KMS-11 (cell line): ENCODE data around the gene DNMT3A.

Experiments
- H2AFZ ChIP-seq: fragments of 200-600 bp; sonication (generic); 2 replicates; pipeline ENCODE4 v1.6.1; 2016; ENCODE audit warnings: antibody characterized with exemption, mixed run types, low read depth
- H3K27ac ChIP-seq: fragments of 200-600 bp; sonication (generic); 2 replicates; pipeline ENCODE4 v1.6.1; 2016; ENCODE audit warnings: mild to moderate bottlenecking, mixed run types
- H3K27me3 ChIP-seq: fragments of 200-600 bp; sonication (generic); 2 replicates; pipeline ENCODE4 v1.6.1; 2017; ENCODE audit warnings: mild to moderate bottlenecking, low read depth, mixed run types, moderate library complexity; ENCODE audit not compliant: insufficient read depth
- H3K36me3 ChIP-seq: fragments of 200-600 bp; sonication (generic); 2 replicates; pipeline ENCODE4 v1.6.1; 2017; ENCODE audit warnings: mild to moderate bottlenecking, mixed run types; ENCODE audit not compliant: insufficient read depth
- H3K4me1 ChIP-seq: fragments of 200-600 bp; sonication (generic); 2 replicates; pipeline ENCODE4 v1.6.1; 2016; ENCODE audit warnings: mild to moderate bottlenecking, low read depth, mixed run types; ENCODE audit not compliant: poor library complexity, severe bottlenecking
- H3K4me2 ChIP-seq: fragments of 200-600 bp; sonication (generic); 2 replicates; pipeline ENCODE4 v1.7.0; 2016; ENCODE audit warnings: mild to moderate bottlenecking, mixed run types
- H3K4me3 ChIP-seq: fragments of 200-600 bp; sonication (generic); IDR thresholded peaks from 2 replicates; pipeline ENCODE4 v1.6.1; 2017; ENCODE audit warnings: low read depth, low read length, mixed read lengths; ENCODE audit not compliant: insufficient read depth
- H3K79me2 ChIP-seq: fragments of 200-600 bp; sonication (generic); 2 replicates; pipeline ENCODE4 v1.6.1; 2016; ENCODE audit warnings: low read depth, mixed run types; ENCODE audit not compliant: insufficient read depth
- H3K9ac ChIP-seq: fragments of 200-600 bp; sonication (generic); 2 replicates; pipeline ENCODE4 v1.6.1; 2016; ENCODE audit warnings: mild to moderate bottlenecking, mixed run types
- H4K20me1 ChIP-seq: fragments of 200-600 bp; sonication (generic); 2 replicates; pipeline ENCODE4 v1.6.1; 2016; ENCODE audit warnings: mild to moderate bottlenecking, mixed run types; ENCODE audit not compliant: insufficient read depth
- CTCF ChIP-seq: fragments of 200-600 bp; sonication (generic); conservative IDR thresholded peaks from 2 replicates; pipeline ENCODE4 v1.6.1; 2017; ENCODE audit warnings: low read depth, mild to moderate bottlenecking, antibody characterized with exemption, low read length, moderate library complexity, mixed read lengths

DNMT3A gene

DNA sequence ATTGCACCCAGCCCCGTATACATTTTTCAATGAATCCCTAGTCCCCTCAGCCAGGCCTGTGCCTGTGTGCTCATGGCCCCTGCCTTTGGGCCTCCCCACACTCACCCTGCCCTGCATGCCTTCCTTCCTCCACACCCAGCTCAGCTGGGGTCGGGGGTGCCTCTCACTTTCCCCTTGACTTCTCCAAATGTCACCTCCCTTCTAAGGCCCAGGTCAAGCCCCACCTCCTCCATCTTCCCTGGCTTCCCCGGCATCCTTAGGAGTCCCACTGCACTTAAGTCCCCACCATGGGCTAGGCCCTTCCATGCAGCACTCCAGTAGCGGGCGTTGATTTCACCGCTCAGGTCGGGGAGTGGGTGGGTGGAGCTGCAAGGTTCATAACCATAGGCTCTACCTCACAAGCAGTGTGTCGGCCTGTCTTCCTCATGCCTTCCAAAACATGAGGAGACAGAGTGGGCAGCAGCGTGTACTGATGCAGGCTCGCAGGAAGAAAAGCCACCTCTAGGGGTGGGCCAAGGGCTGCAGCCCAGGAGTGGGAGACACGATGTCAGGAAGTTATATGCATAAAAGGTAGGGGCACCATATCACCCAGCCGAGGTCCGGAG lies 47.7 kb downstream of the DNMT3A start:
- H3K36me3 ChIP-seq: no peaks in the 10 kb centered on the region
- H2AFZ ChIP-seq: peak overlapping the region; percentile 82
- H3K27me3 ChIP-seq: no peaks in the 10 kb centered on the region
- H3K27ac ChIP-seq: peak overlapping the region; percentile 50; the same call in 1 of the 2 replicates
- no peaks in the 10 kb centered on the region for H3K79me2 ChIP-seq
- no peak for TF ChIP-seq CTCF
- H3K9ac ChIP-seq: no peak overlapping the region
- H3K4me2 ChIP-seq: peak overlapping the region; percentile 89
- no peak overlapping the region for H3K4me3 ChIP-seq
- H4K20me1 ChIP-seq: no peaks in the 10 kb centered on the region
- H3K4me1 ChIP-seq: peaks cover 26% of the 10 kb centered on the region

DNA sequence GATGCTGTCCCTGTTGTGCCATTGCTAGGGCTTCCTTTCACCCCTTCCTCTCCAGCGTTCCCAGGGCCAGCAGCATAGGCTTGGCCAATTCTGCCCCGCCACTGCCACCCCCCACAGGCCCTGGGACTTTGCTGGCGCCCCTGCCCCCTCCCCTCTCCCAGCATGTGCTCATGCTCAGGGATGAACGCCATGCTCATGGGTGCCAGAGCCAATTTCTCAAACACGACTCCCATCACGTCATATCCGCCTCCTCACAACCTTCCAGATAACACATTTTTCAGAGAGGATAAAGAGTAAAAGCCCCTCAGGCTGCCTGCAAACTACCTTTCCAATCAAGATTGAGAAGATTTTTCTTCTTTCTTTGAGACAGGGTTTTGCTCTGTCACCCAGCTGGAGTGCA lies 48.6 kb downstream of the DNMT3A start:
- Histone ChIP-seq H3K4me2 (no peak overlapping the region), H3K4me3 (no peak overlapping the region), H3K9ac (no peak overlapping the region), H3K27ac (no peak overlapping the region), H3K36me3 (no peaks in the 10 kb centered on the region), H3K27me3 (no peaks in the 10 kb centered on the region), H3K79me2 (no peaks in the 10 kb centered on the region), H4K20me1 (no peaks in the 10 kb centered on the region), H2AFZ (no peak overlapping the region), H3K4me1 (peaks cover 26% of the 10 kb centered on the region)
- TF ChIP-seq CTCF: no peak

GRCh38 chr2:25292408-25292807 lies 49.3 kb downstream of the DNMT3A start:
- H3K27me3 ChIP-seq: no peaks in the 10 kb centered on the region
- H3K9ac ChIP-seq: no peak overlapping the region
- no peak overlapping the region for H2AFZ ChIP-seq
- H3K4me2 ChIP-seq: no peak overlapping the region
- no peaks in the 10 kb centered on the region for H3K36me3 ChIP-seq
- H3K4me1 ChIP-seq: peaks cover 32% of the 10 kb centered on the region
- no peaks in the 10 kb centered on the region for H3K79me2 ChIP-seq
- H3K4me3 ChIP-seq: no peak overlapping the region
- no peaks in the 10 kb centered on the region for H4K20me1 ChIP-seq
- H3K27ac ChIP-seq: no peak overlapping the region
- no peak for TF ChIP-seq CTCF

GRCh38 chr2:25290811-25291495 lies 50.8 kb downstream of the DNMT3A start:
- Histone ChIP-seq H3K4me3 (no peak overlapping the region), H4K20me1 (no peaks in the 10 kb centered on the region), H2AFZ (no peak overlapping the region), H3K4me1 (peaks cover 46% of the 10 kb centered on the region), H3K9ac (no peak overlapping the region), H3K36me3 (no peaks in the 10 kb centered on the region), H3K4me2 (no peak overlapping the region), H3K79me2 (no peaks in the 10 kb centered on the region), H3K27ac (no peak overlapping the region), H3K27me3 (no peaks in the 10 kb centered on the region)
- TF ChIP-seq CTCF: no peak
